ENCODE data around the gene NDC1. TPM values are rescaled to one million over a fixed set of nuclear protein-coding genes. Genes with fewer than 3 reads are reported as not detected.

NDC1 gene
- total and polyA plus RNA-seq, 2 donors: 9.4 to 22.1 TPM

- no peak for DNase-seq (ENCODE audit: low read depth in 6 of 9, low spot score in 9 of 9)
Observed at GRCh38 chr1:53869454-53870117, 31.5 kb upstream of the NDC1 start.

GRCh38 chr1:53868565-53868964, 30.5 kb upstream of the NDC1 start:
- 98% methylated on average over 1 of the region's 1 CpG for WGBS
- Histone ChIP-seq H3K36me3 (ENCODE audit: control insufficient read depth in 2 of 2, insufficient read depth in 2 of 2, low read length in 1 of 2) (peaks cover 21 to 33% of the 10 kb centered on the region in 2 donors), H3K27ac (ENCODE audit: low read depth in 1 of 2, low read length in 1 of 2) (no peak overlapping the region), H3K27me3 (ENCODE audit: control insufficient read depth in 2 of 2, insufficient read depth in 1 of 2, low read length in 1 of 2) (no peaks in the 10 kb centered on the region), H3K9me3 (ENCODE audit: control insufficient read depth in 2 of 2, insufficient read depth in 1 of 2, low read length in 1 of 2) (no peaks in the 10 kb centered on the region), H3K4me3 (ENCODE audit: low read length in 2 of 2) (no peak overlapping the region), H3K4me1 (ENCODE audit: control insufficient read depth in 2 of 2, insufficient read depth in 2 of 2, low read length in 2 of 2) (no peaks in the 10 kb centered on the region)
- no peak for DNase-seq (ENCODE audit: low read depth in 6 of 9, low spot score in 9 of 9)

More at GRCh38 chr1:53869454-53870117, 31.5 kb upstream of the NDC1 start:
- H3K36me3 ChIP-seq (ENCODE audit: control insufficient read depth in 2 of 2, insufficient read depth in 2 of 2, low read length in 1 of 2): peaks cover 21 to 33% of the 10 kb centered on the region in 2 donors
- H3K9me3 ChIP-seq (ENCODE audit: control insufficient read depth in 2 of 2, insufficient read depth in 1 of 2, low read length in 1 of 2): no peaks in the 10 kb centered on the region
- no peak overlapping the region for H3K27ac ChIP-seq (ENCODE audit: low read depth in 1 of 2, low read length in 1 of 2)
- no peak overlapping the region for H3K4me3 ChIP-seq (ENCODE audit: low read length in 2 of 2)
- no peaks in the 10 kb centered on the region for H3K27me3 ChIP-seq (ENCODE audit: control insufficient read depth in 2 of 2, insufficient read depth in 1 of 2, low read length in 1 of 2)
- no peaks in the 10 kb centered on the region for H3K4me1 ChIP-seq (ENCODE audit: control insufficient read depth in 2 of 2, insufficient read depth in 2 of 2, low read length in 2 of 2)
- WGBS: 78% methylated on average over 11 of the region's 11 CpGs

- H3K4me3 ChIP-seq (ENCODE audit: low read length in 2 of 2): no peak overlapping the region
- no peaks in the 10 kb centered on the region for H3K4me1 ChIP-seq (ENCODE audit: control insufficient read depth in 2 of 2, insufficient read depth in 2 of 2, low read length in 2 of 2)
- no peaks in the 10 kb centered on the region for H3K9me3 ChIP-seq (ENCODE audit: control insufficient read depth in 2 of 2, insufficient read depth in 1 of 2, low read length in 1 of 2)
- peaks cover 18 to 30% of the 10 kb centered on the region in 2 donors for H3K36me3 ChIP-seq (ENCODE audit: control insufficient read depth in 2 of 2, insufficient read depth in 2 of 2, low read length in 1 of 2)
- DNase-seq (ENCODE audit: low read depth in 6 of 9, low spot score in 9 of 9): no peak
- H3K27me3 ChIP-seq (ENCODE audit: control insufficient read depth in 2 of 2, insufficient read depth in 1 of 2, low read length in 1 of 2): no peaks in the 10 kb centered on the region
- 81% methylated on average over 7 of the region's 7 CpGs for WGBS
- no peak overlapping the region for H3K27ac ChIP-seq (ENCODE audit: low read depth in 1 of 2, low read length in 1 of 2)
Observed at GRCh38 chr1:53862507-53862906, 24.4 kb upstream of the NDC1 start.

GRCh38 chr1:53860967-53861411, 22.9 kb upstream of the NDC1 start:
- H3K27me3 ChIP-seq (ENCODE audit: control insufficient read depth in 2 of 2, insufficient read depth in 1 of 2, low read length in 1 of 2): no peaks in the 10 kb centered on the region
- H3K4me3 ChIP-seq (ENCODE audit: low read length in 2 of 2): no peak overlapping the region
- no peak overlapping the region for H3K27ac ChIP-seq (ENCODE audit: low read depth in 1 of 2, low read length in 1 of 2)
- no peaks in the 10 kb centered on the region for H3K9me3 ChIP-seq (ENCODE audit: control insufficient read depth in 2 of 2, insufficient read depth in 1 of 2, low read length in 1 of 2)
- H3K4me1 ChIP-seq (ENCODE audit: control insufficient read depth in 2 of 2, insufficient read depth in 2 of 2, low read length in 2 of 2): no peaks in the 10 kb centered on the region
- peaks cover 25 to 30% of the 10 kb centered on the region in 2 donors for H3K36me3 ChIP-seq (ENCODE audit: control insufficient read depth in 2 of 2, insufficient read depth in 2 of 2, low read length in 1 of 2)
- DNase-seq (ENCODE audit: low read depth in 6 of 9, low spot score in 9 of 9): peak in 7 of 9 donors; percentile 42 to 77 (median 68)

GRCh38 chr1:53851571-53852285, 13.6 kb upstream of the NDC1 start:
- Histone ChIP-seq H3K27me3 (ENCODE audit: control insufficient read depth in 2 of 2, insufficient read depth in 1 of 2, low read length in 1 of 2) (no peaks in the 10 kb centered on the region), H3K36me3 (ENCODE audit: control insufficient read depth in 2 of 2, insufficient read depth in 2 of 2, low read length in 1 of 2) (peaks cover 26 to 47% of the 10 kb centered on the region in 2 donors), H3K9me3 (ENCODE audit: control insufficient read depth in 2 of 2, insufficient read depth in 1 of 2, low read length in 1 of 2) (no peaks in the 10 kb centered on the region), H3K4me1 (ENCODE audit: control insufficient read depth in 2 of 2, insufficient read depth in 2 of 2, low read length in 2 of 2) (no peaks in the 10 kb centered on the region), H3K4me3 (ENCODE audit: low read length in 2 of 2) (no peak overlapping the region), H3K27ac (ENCODE audit: low read depth in 1 of 2, low read length in 1 of 2) (no peak overlapping the region)
- 94% methylated on average over 9 of the region's 9 CpGs for WGBS
- no peak for DNase-seq (ENCODE audit: low read depth in 6 of 9, low spot score in 9 of 9)

- DNase-seq (ENCODE audit: low read depth in 6 of 9, low spot score in 9 of 9): no peak
- Histone ChIP-seq H3K9me3 (ENCODE audit: control insufficient read depth in 2 of 2, insufficient read depth in 1 of 2, low read length in 1 of 2) (no peaks in the 10 kb centered on the region), H3K27ac (ENCODE audit: low read depth in 1 of 2, low read length in 1 of 2) (no peak overlapping the region), H3K4me3 (ENCODE audit: low read length in 2 of 2) (no peak overlapping the region), H3K27me3 (ENCODE audit: control insufficient read depth in 2 of 2, insufficient read depth in 1 of 2, low read length in 1 of 2) (no peaks in the 10 kb centered on the region), H3K36me3 (ENCODE audit: control insufficient read depth in 2 of 2, insufficient read depth in 2 of 2, low read length in 1 of 2) (peaks cover 17 to 35% of the 10 kb centered on the region in 2 donors), H3K4me1 (ENCODE audit: control insufficient read depth in 2 of 2, insufficient read depth in 2 of 2, low read length in 2 of 2) (no peaks in the 10 kb centered on the region)
- 96% methylated on average over 7 of the region's 7 CpGs for WGBS
Observed at GRCh38 chr1:53850082-53850673, 12.1 kb upstream of the NDC1 start.

- no peak overlapping the region for H3K4me3 ChIP-seq (ENCODE audit: low read length in 2 of 2)
- no peaks in the 10 kb centered on the region for H3K27me3 ChIP-seq (ENCODE audit: control insufficient read depth in 2 of 2, insufficient read depth in 1 of 2, low read length in 1 of 2)
- DNase-seq (ENCODE audit: low read depth in 6 of 9, low spot score in 9 of 9): no peak
- H3K36me3 ChIP-seq (ENCODE audit: control insufficient read depth in 2 of 2, insufficient read depth in 2 of 2, low read length in 1 of 2): peaks cover 5 to 20% of the 10 kb centered on the region in 2 donors
- no peak overlapping the region for H3K27ac ChIP-seq (ENCODE audit: low read depth in 1 of 2, low read length in 1 of 2)
- WGBS: 91% methylated on average over 6 of the region's 6 CpGs
- H3K9me3 ChIP-seq (ENCODE audit: control insufficient read depth in 2 of 2, insufficient read depth in 1 of 2, low read length in 1 of 2): no peaks in the 10 kb centered on the region
- no peaks in the 10 kb centered on the region for H3K4me1 ChIP-seq (ENCODE audit: control insufficient read depth in 2 of 2, insufficient read depth in 2 of 2, low read length in 2 of 2)
Observed at GRCh38 chr1:53847980-53848379, 9.9 kb upstream of the NDC1 start.

- no peak for DNase-seq (ENCODE audit: low read depth in 6 of 9, low spot score in 9 of 9)
- peaks cover 0 to under 1% of the 10 kb centered on the region in 2 donors for H3K4me1 ChIP-seq (ENCODE audit: control insufficient read depth in 2 of 2, insufficient read depth in 2 of 2, low read length in 2 of 2)
- no peak overlapping the region for H3K4me3 ChIP-seq (ENCODE audit: low read length in 2 of 2)
- H3K27me3 ChIP-seq (ENCODE audit: control insufficient read depth in 2 of 2, insufficient read depth in 1 of 2, low read length in 1 of 2): no peaks in the 10 kb centered on the region
- no peak overlapping the region for H3K27ac ChIP-seq (ENCODE audit: low read depth in 1 of 2, low read length in 1 of 2)
- no peaks in the 10 kb centered on the region for H3K36me3 ChIP-seq (ENCODE audit: control insufficient read depth in 2 of 2, insufficient read depth in 2 of 2, low read length in 1 of 2)
- WGBS: 92% methylated on average over 3 of the region's 3 CpGs
- peaks cover 0 to 4% of the 10 kb centered on the region in 2 donors for H3K9me3 ChIP-seq (ENCODE audit: control insufficient read depth in 2 of 2, insufficient read depth in 1 of 2, low read length in 1 of 2)
Observed at GRCh38 chr1:53842347-53842746, 4.3 kb upstream of the NDC1 start.

GRCh38 chr1:53838654-53838974, 518 bp upstream of the NDC1 start:
- peaks cover 4 to 6% of the 10 kb centered on the region in 2 donors for H3K4me1 ChIP-seq (ENCODE audit: control insufficient read depth in 2 of 2, insufficient read depth in 2 of 2, low read length in 2 of 2)
- no peaks in the 10 kb centered on the region for H3K27me3 ChIP-seq (ENCODE audit: control insufficient read depth in 2 of 2, insufficient read depth in 1 of 2, low read length in 1 of 2)
- DNase-seq (ENCODE audit: low read depth in 6 of 9, low spot score in 9 of 9): no peak
- H3K36me3 ChIP-seq (ENCODE audit: control insufficient read depth in 2 of 2, insufficient read depth in 2 of 2, low read length in 1 of 2): peaks cover 3% of the 10 kb centered on the region in 2 donors
- H3K9me3 ChIP-seq (ENCODE audit: control insufficient read depth in 2 of 2, insufficient read depth in 1 of 2, low read length in 1 of 2): peaks cover 0 to 4% of the 10 kb centered on the region in 2 donors
- H3K27ac ChIP-seq (ENCODE audit: low read depth in 1 of 2, low read length in 1 of 2): no peak overlapping the region
- peak overlapping the region; percentile 58 to 66 for H3K4me3 ChIP-seq (ENCODE audit: low read length in 2 of 2)
- WGBS: 12% methylated on average over 2 of the region's 2 CpGs

Measured in thymus (tissue), 11 donors.